Thyroid gland (tissue), 4 donors: Measurements from ENCODE around the gene MAP3K9.

Experiments used
- POLR2A ChIP-seq, 2 donors: fragments of 450-650 bp; IDR thresholded peaks; one replicate each; pipeline ENCODE4 v1.6.1; 2017; ENCODE audit warnings: antibody characterized with exemption in 2 of 2, mild to moderate bottlenecking in 2 of 2, moderate library complexity in 1 of 2
- TF ChIP-seq, protein P1 (sequence below), 6 experiments: fragments of 200-600 bp in 3 of 6; fragments of 450-650 bp in 3 of 6; sonication (generic) in 3 of 6; IDR thresholded peaks; one replicate each; pipeline ENCODE4 v1.5.1; 2016 to 2019; ENCODE audit warnings: antibody characterized with exemption in 6 of 6, mild to moderate bottlenecking in 2 of 6, inconsistent platforms in 1 of 6, moderate library complexity in 1 of 6

DNA sequence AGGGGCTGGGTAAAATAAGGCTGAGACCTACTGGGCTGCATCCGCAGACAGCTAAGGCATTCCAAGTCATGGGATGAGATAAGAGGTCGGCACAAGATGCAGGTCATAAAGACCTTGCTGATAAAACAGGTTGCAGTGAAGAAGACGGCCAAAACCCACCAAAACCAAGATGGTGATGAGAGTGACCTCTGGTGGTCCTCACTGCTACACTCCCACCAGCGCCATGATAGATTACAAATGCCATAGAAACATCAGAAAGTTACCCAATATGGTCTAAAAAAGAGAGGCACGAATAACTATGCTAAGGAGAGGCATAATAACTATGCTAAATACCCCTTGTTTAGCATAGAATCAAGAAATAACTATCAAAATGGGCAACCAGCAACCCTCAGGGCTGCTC lies 46.2 kb upstream of the MAP3K9 start:
- TF ChIP-seq, protein P1, sequence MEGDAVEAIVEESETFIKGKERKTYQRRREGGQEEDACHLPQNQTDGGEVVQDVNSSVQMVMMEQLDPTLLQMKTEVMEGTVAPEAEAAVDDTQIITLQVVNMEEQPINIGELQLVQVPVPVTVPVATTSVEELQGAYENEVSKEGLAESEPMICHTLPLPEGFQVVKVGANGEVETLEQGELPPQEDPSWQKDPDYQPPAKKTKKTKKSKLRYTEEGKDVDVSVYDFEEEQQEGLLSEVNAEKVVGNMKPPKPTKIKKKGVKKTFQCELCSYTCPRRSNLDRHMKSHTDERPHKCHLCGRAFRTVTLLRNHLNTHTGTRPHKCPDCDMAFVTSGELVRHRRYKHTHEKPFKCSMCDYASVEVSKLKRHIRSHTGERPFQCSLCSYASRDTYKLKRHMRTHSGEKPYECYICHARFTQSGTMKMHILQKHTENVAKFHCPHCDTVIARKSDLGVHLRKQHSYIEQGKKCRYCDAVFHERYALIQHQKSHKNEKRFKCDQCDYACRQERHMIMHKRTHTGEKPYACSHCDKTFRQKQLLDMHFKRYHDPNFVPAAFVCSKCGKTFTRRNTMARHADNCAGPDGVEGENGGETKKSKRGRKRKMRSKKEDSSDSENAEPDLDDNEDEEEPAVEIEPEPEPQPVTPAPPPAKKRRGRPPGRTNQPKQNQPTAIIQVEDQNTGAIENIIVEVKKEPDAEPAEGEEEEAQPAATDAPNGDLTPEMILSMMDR (IDR thresholded peaks at IDR 0.05): no peak
- TF ChIP-seq POLR2A (IDR thresholded peaks at IDR 0.05): no peak
